ENCODE results near the gene C6orf47.

Gene C6orf47

GRCh38 chr6:31617010-31617409 is 43.6 kb downstream of the C6orf47 start:
- no peak for TF ChIP-seq POLR2A (IDR thresholded peaks at IDR 0.05; ENCODE audit: low read depth, low read length)
- no peak for TF ChIP-seq POLR2AphosphoS5 (IDR thresholded peaks at IDR 0.05; ENCODE audit: low read depth, low read length)
- TF ChIP-seq TAF1 (IDR thresholded peaks at IDR 0.05; ENCODE audit: borderline replicate concordance, low read depth, low read length): no peak
- DNase-seq (ENCODE audit: insufficient read length): no peak
- peak; percentile 58 for FAIRE-seq

DNA sequence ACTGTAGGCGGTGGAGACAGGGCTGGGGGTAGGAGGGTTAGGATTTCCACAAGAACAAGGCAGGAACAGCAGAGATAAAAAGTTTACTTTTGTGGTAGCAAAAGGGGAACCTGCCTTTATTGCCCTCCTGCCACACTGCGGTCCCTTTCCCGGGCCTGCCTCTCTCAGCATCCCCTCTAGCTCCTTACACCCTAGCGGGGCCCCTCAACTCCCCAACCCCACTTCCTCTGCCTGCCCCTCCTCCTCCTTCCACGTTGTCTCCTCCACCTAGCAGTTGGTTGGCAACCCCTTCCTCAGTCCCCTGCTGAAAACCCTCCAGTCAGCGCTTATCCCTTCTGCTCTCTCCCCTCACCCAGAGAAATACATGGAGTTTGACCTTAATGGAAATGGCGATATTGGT is 44.8 kb downstream of the C6orf47 start:
- DNase-seq (ENCODE audit: insufficient read length) (no peak), FAIRE-seq (no peak)
- TF ChIP-seq POLR2A (IDR thresholded peaks at IDR 0.05; ENCODE audit: low read depth, low read length) (0 out of 2 replicates have a peak, but pooled peaks have one; percentile 29), POLR2AphosphoS5 (IDR thresholded peaks at IDR 0.05; ENCODE audit: low read depth, low read length) (no peak), TAF1 (IDR thresholded peaks at IDR 0.05; ENCODE audit: borderline replicate concordance, low read depth, low read length) (no peak)

- FAIRE-seq: no peak
- TF ChIP-seq POLR2AphosphoS5 (IDR thresholded peaks at IDR 0.05; ENCODE audit: low read depth, low read length) (no peak), TAF1 (IDR thresholded peaks at IDR 0.05; ENCODE audit: borderline replicate concordance, low read depth, low read length) (no peak), POLR2A (IDR thresholded peaks at IDR 0.05; ENCODE audit: low read depth, low read length) (no peak)
- DNase-seq (ENCODE audit: insufficient read length): no peak
Observed at GRCh38 chr6:31614684-31615578, 45.6 kb downstream of the C6orf47 start, which contains the start of gene AIF1. Gene AIF1 (plus strand): TSS chr6:31615234. CDS start chr6:31615330, 96 bp downstream.

DNA sequence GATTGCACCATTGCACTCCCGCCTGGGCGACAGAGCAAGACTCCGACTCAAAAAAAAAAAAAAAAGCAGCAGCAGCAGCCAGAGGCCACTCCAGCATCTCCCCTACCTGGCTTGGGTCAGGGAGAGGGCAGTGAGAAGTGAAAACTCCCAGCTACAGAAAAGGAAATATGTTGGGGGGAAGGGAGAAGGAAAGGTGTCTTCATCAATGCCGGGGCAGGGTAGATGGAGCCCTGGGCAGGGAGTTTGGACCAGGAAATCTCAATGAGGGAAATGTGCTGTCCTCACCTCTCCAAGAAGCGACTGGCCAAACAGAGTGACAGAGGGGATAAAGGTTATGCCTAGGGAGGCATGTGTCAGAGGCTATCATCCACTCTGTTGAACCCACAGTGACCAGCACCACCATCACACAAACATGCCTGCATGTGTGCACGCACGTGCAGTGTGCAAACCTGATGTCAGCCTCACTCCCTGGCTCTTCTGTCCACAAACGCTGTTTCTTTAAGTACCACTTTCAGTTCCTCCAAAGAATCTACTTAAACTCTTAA is 46.4 kb downstream of the C6orf47 start:
- FAIRE-seq (no peak), DNase-seq (ENCODE audit: insufficient read length) (no peak)
- no peak for TF ChIP-seq POLR2A (IDR thresholded peaks at IDR 0.05; ENCODE audit: low read depth, low read length)
- TF ChIP-seq TAF1 (IDR thresholded peaks at IDR 0.05; ENCODE audit: borderline replicate concordance, low read depth, low read length): no peak
- TF ChIP-seq POLR2AphosphoS5 (IDR thresholded peaks at IDR 0.05; ENCODE audit: low read depth, low read length): no peak

DNA sequence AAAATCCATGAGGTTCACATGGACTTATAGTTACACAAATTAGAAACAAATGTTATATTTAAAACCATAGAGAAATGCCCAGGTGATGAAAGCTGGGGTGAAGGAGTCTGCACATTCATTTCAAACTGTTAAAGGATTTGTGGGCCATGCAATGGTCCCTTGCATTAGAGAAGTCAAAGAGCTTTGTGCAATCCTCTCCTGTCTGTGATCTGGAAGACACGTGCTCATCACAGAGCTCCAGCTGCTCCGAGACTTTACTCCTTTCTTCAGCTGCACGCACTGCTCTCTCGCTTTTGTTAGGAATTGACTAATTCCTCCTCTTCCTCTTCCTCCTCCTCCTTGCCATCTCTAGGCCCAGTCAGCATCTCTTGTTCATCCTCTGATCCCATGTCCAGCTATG is 49.6 kb downstream of the C6orf47 start:
- TF ChIP-seq POLR2AphosphoS5 (IDR thresholded peaks at IDR 0.05; ENCODE audit: low read depth, low read length): no peak
- no peak for TF ChIP-seq POLR2A (IDR thresholded peaks at IDR 0.05; ENCODE audit: low read depth, low read length)
- no peak for TF ChIP-seq TAF1 (IDR thresholded peaks at IDR 0.05; ENCODE audit: borderline replicate concordance, low read depth, low read length)
- no peak for DNase-seq (ENCODE audit: insufficient read length)
- no peak for FAIRE-seq

DNA sequence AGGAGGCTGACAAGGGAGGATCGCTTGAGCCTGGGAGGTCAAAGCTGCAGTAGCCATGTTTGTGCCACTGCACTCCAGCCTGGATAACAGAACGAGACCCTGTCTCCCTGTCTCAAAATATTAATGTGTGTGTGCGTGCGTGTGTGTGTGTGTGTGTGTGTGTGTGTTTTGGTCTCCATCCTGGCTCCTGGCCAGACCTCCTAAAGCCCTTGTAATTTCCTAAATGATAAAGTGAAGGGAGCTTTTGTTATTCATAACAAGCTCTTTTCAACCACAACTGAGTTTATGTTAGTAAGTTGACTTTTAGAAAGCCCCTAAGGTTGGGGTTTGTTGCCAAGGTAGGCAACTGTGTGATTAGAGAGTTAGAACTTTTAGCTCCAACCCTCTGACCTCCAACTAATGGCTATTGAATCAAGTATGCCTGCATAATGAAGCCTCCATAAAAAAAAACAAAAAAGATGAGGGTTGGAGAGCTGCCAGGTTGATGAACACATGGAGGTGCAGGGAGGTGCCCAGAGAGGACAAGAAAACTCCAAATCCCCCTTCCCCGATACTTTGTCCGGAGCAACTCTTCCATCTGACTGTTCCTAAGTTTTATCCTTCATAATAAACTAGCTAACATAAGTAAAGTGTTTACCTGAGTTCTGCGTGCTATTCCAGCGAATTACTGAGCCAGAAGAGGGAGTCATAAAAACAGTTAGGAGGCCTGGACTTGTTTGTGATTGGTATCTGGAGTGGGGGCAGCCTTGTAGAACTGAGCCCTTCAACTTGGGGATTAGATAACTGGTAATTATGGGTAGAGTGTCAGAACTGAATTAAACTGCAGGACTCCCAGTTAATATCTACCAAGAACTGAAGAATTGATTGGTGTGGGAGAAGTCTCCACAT is 50.8 kb downstream of the C6orf47 start:
- no peak for DNase-seq (ENCODE audit: insufficient read length)
- TF ChIP-seq POLR2AphosphoS5 (IDR thresholded peaks at IDR 0.05; ENCODE audit: low read depth, low read length) (no peak), TAF1 (IDR thresholded peaks at IDR 0.05; ENCODE audit: borderline replicate concordance, low read depth, low read length) (no peak), POLR2A (IDR thresholded peaks at IDR 0.05; ENCODE audit: low read depth, low read length) (no peak)
- FAIRE-seq: no peak

All from GM12892 (cell line).